ENCODE results near the gene HORMAD2. TPM values are rescaled to one million over a fixed set of nuclear protein-coding genes. Genes with fewer than 3 reads are reported as not detected.
"Not testable (repeated sequence)": the region's sequence is repeated elsewhere in the genome, so short reads cannot be mapped to it uniquely, and the experiment has no call there.

Gene HORMAD2
- total and polyA plus RNA-seq, 2 donors (not counting 3 experiments of a cell fraction or from before 2014, with no cell fraction given) = not detected

- Histone ChIP-seq H4K20me1 (replicated peaks; ENCODE audit: control insufficient read depth, extremely low read depth, insufficient read depth, low read length) (no peaks in the 10 kb centered on the region), H3K27me3 (ENCODE audit: control insufficient read depth in 2 of 2, insufficient read depth in 2 of 2, low read length in 2 of 2) (peaks cover 0 to 8% of the 10 kb centered on the region in 2 experiments), H2AFZ (ENCODE audit: low read depth, low read length) (no peak overlapping the region), H3K4me2 (ENCODE audit: insufficient read depth, low read length) (no peak overlapping the region), H3K9ac (replicated peaks; ENCODE audit: extremely low read depth, insufficient read depth, low read length) (no peak overlapping the region), H3K4me1 (ENCODE audit: control insufficient read depth, extremely low read depth, insufficient read depth, low read length) (peaks cover 14% of the 10 kb centered on the region), H3K27ac (ENCODE audit: insufficient read depth, low read depth, low read length) (no peak overlapping the region), H3K9me1 (replicated peaks; ENCODE audit: control insufficient read depth, extremely low read depth, insufficient read depth, low read length) (no peaks in the 10 kb centered on the region), H3K4me3 (replicated peaks in 1 of 3; ENCODE audit: insufficient read depth in 1 of 3, low read depth in 1 of 3, low read length in 3 of 3) (no peak overlapping the region), H3K79me2 (ENCODE audit: control insufficient read depth, insufficient read depth, low read length) (no peaks in the 10 kb centered on the region), H3K9me3 (replicated peaks; ENCODE audit: control insufficient read depth, insufficient read depth, low read length) (no peaks in the 10 kb centered on the region), H3K36me3 (ENCODE audit: control insufficient read depth in 2 of 2, extremely low read depth in 1 of 2, insufficient read depth in 2 of 2, low read length in 2 of 2) (no peaks in the 10 kb centered on the region)
- no TSS peak for BruUV-seq (replicated peaks)
- TF ChIP-seq MAX (IDR thresholded peaks at IDR 0.05; ENCODE audit: insufficient read depth, insufficient read length) (no peak), MYC (IDR thresholded peaks at IDR 0.05; ENCODE audit: low read depth, low read length) (no peak), POLR2AphosphoS5 (IDR thresholded peaks at IDR 0.05; ENCODE audit: insufficient read depth, low read depth, low read length) (no peak), POLR2A (IDR thresholded peaks at IDR 0.05; ENCODE audit: low read depth, low read length) (no peak), FOS (IDR thresholded peaks at IDR 0.05; ENCODE audit: borderline replicate concordance, insufficient read depth, low read length) (no peak), CTCF (IDR thresholded peaks at IDR 0.05; ENCODE audit: extremely low read depth in 1 of 2, insufficient read depth in 1 of 2, low read depth in 1 of 2, low read length in 2 of 2) (no peak), JUN (IDR thresholded peaks at IDR 0.05; ENCODE audit: borderline replicate concordance, insufficient read depth, insufficient read length, low read depth) (no peak), GATA2 (IDR thresholded peaks at IDR 0.05; ENCODE audit: insufficient read depth, insufficient read length, low read depth, low read length) (no peak), EZH2 (IDR thresholded peaks at IDR 0.05; ENCODE audit: borderline replicate concordance, low read depth, low read length, severe bottlenecking) (no peak)
- POLR2A ChIA-PET = no interaction called here
- CTCF ChIA-PET = interaction anchor here (1.0 kb wide), 1 partner anchor 41 kb away, joined by 3 read pairs; no protein-coding TSS in a partner anchor
- DNase-seq (ENCODE audit: low read depth, low spot score) = no peak
- no peak for FAIRE-seq
- dilution Hi-C loops (cut with MboI; ENCODE audit: extremely low pct_ligation_motif_present, low sequenced_read_pairs) = no loop called here
- intact Hi-C loops (cut with micrococcal nuclease) = no loop called here
Measured at GRCh38 chr22:30214703-30215407, 134.6 kb downstream of the HORMAD2 start.

GRCh38 chr22:30216272-30216671, 136.0 kb downstream of the HORMAD2 start:
- H3K4me2 ChIP-seq (ENCODE audit: insufficient read depth, low read length); H3K9ac ChIP-seq (replicated peaks; ENCODE audit: extremely low read depth, insufficient read depth, low read length); H3K79me2 ChIP-seq (ENCODE audit: control insufficient read depth, insufficient read depth, low read length); dilution Hi-C loops (cut with MboI; ENCODE audit: extremely low pct_ligation_motif_present, low sequenced_read_pairs); BruUV-seq (replicated peaks); intact Hi-C loops (cut with micrococcal nuclease); H2AFZ ChIP-seq (ENCODE audit: low read depth, low read length); H3K9me1 ChIP-seq (replicated peaks; ENCODE audit: control insufficient read depth, extremely low read depth, insufficient read depth, low read length); H3K36me3 ChIP-seq (ENCODE audit: control insufficient read depth in 2 of 2, extremely low read depth in 1 of 2, insufficient read depth in 2 of 2, low read length in 2 of 2); CTCF ChIA-PET; H3K9me3 ChIP-seq (replicated peaks; ENCODE audit: control insufficient read depth, insufficient read depth, low read length); H4K20me1 ChIP-seq (replicated peaks; ENCODE audit: control insufficient read depth, extremely low read depth, insufficient read depth, low read length); H3K27ac ChIP-seq (ENCODE audit: insufficient read depth, low read depth, low read length); DNase-seq (ENCODE audit: low read depth, low spot score); FAIRE-seq; H3K4me3 ChIP-seq (replicated peaks in 1 of 3; ENCODE audit: insufficient read depth in 1 of 3, low read depth in 1 of 3, low read length in 3 of 3): not testable (repeated sequence)
- Histone ChIP-seq H3K27me3 (ENCODE audit: control insufficient read depth in 2 of 2, insufficient read depth in 2 of 2, low read length in 2 of 2) (peaks cover 0 to 15% of the 10 kb centered on the region in 2 experiments), H3K4me1 (ENCODE audit: control insufficient read depth, extremely low read depth, insufficient read depth, low read length) (peaks cover 14% of the 10 kb centered on the region)
- POLR2A ChIA-PET = interaction anchor here (0.6 kb wide), 1 partner anchor 538 kb away, joined by 3 read pairs; no protein-coding TSS in a partner anchor

Measured in endothelial cell of umbilical vein (primary cell).